ENCODE results near the gene CD99.
"Not testable (repeated sequence)": the region's sequence is repeated elsewhere in the genome, so short reads cannot be mapped to it uniquely, and the experiment has no call there.

The CD99 gene

GRCh38 chrX:2774776-2775175, 83.7 kb downstream of the CD99 start:
- DNase-seq (ENCODE audit: low spot score): no peak

GRCh38 chrX:2780472-2781225, 89.6 kb downstream of the CD99 start:
- not testable (repeated sequence) for DNase-seq (ENCODE audit: low spot score)

GRCh38 chrX:2781226-2781571, 90.1 kb downstream of the CD99 start:
- DNase-seq (ENCODE audit: low spot score): no peak

GRCh38 chrX:2781698-2782097, 90.6 kb downstream of the CD99 start:
- DNase-seq (ENCODE audit: low spot score): no peak

- no peak for DNase-seq (ENCODE audit: low spot score)
Measured at GRCh38 chrX:2782171-2782570, 91.1 kb downstream of the CD99 start.

- DNase-seq (ENCODE audit: low spot score): no peak
Measured at GRCh38 chrX:2782778-2783177, 91.7 kb downstream of the CD99 start.

GRCh38 chrX:2784026-2784425, 92.9 kb downstream of the CD99 start:
- no peak for DNase-seq (ENCODE audit: low spot score)

- DNase-seq (ENCODE audit: low spot score): no peak
Measured at GRCh38 chrX:2785538-2785937, 94.4 kb downstream of the CD99 start.

- no peak for DNase-seq (ENCODE audit: low spot score)
Measured at GRCh38 chrX:2788980-2789379, 97.9 kb downstream of the CD99 start.

GRCh38 chrX:2789569-2789968, 98.5 kb downstream of the CD99 start:
- DNase-seq (ENCODE audit: low spot score): no peak

All from activated CD4-positive, alpha-beta T cell treated with anti-CD3 and anti-CD28 coated beads, Interleukin-2, Interleukin-4, amounts not matched to agents 100 ng/mL and 50 ng/mL, durations not matched to agents 16 hours and 8 hours (primary cell).